Hypothalamus (tissue), 51 donors: ENCODE results near the gene WT1.
"Not testable (repeated sequence)": the region's sequence is repeated elsewhere in the genome, so short reads cannot be mapped to it uniquely, and the experiment has no call there.

Experiments
- DNase-seq, 51 donors: peaks; one replicate each; lab custom pipeline; 2025; lab: John Stamatoyannopoulos, UW

The WT1 gene

DNA sequence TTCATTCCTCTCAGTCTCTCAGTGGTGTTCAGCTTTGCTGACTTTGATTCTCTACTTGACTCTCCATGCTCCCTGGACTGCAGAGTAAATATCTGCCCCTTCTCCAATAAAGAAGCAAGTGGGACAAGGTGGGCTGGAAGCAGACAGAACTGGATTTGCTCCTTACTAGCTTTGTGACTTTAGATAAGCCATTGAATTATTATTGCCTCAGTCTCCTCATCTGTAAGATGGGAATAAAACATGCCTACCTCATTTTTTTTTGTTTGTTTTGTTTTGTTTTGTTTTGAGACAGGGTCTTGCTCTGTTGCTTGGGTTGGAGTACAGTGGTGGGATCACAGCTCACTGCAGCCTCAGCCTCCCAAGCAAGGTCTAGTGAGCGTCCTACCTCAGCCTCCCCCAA, 44.6 kb downstream of the WT1 start:
- DNase-seq = no peak

DNA sequence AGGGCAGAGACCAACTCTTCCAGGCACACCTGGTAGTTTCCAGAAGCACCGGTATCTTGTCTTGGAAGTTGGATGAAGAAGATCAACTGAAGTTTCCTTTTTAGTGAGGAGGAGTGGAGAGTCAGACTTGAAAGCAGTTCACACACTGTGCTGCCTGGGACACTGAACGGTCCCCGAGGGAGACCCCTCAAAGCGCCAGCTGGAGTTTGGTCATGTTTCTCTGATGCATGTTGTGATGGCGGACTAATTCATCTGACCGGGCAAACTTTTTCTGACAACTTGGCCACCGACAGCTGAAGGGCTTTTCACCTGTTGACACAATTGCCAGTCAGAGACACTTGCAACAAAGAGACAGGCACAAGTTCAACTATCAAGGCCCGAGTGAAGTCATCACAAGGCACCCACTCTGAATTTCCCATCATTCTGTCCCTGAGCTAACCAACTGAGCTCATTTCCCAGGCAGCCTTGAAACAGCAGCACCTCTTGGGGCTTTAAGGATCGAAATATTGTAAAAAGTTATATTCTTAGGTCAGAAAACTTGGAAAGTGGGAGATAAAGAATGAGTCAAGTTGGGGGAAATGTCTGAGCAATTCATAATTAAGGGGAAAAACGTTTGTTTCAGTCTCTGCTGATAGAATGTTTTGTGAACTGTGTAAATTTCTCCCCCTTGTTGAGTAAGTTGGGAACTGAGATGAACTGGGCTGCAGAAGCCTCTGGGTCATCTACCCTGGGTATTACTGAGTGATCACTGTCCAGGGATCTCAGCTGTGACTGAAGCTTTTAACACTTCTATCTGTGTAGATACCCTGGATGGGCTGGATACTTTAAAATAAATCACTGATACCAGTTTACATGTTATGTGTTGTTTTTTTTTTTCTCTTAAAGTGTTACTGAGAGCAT, 46.2 kb downstream of the WT1 start:
- no peak for DNase-seq

DNA sequence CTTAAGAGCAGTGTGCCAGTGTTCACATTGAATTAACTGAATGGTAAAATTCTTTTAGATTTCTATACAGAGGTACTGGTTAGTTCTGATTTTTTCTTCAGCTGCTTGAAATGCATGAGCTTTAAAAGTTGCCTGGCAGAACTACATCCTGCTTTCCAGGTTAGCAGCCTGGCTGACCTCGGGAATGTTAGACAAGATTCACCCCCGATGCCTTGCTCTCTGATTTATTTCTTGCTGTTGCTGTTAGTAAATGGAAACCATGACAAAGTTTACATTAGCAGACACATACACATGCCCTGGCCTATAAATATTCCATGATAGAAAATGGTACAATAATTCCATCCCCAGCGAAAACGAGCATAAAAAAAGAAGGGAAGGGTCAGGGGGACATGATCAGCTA, 47.0 kb downstream of the WT1 start:
- DNase-seq = no peak

DNA sequence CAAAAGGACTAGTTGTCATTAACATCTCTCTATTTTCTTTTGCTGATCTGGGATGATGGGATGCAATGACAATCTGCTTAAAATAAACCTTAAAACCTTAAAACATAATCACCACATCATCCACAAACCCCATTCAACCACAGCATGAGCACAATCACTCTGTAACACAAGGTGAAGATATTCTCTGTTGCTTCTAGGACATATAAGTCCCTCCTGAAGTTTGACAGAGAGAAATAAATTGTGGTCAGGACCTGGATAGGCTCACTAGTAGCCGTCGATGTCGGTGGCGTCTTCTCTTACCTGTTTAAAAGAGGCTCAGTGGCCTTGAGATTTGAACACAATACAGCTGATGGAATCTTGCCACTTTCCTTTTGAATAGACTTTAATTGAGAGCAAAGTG, 47.9 kb downstream of the WT1 start:
- DNase-seq = no peak

DNA sequence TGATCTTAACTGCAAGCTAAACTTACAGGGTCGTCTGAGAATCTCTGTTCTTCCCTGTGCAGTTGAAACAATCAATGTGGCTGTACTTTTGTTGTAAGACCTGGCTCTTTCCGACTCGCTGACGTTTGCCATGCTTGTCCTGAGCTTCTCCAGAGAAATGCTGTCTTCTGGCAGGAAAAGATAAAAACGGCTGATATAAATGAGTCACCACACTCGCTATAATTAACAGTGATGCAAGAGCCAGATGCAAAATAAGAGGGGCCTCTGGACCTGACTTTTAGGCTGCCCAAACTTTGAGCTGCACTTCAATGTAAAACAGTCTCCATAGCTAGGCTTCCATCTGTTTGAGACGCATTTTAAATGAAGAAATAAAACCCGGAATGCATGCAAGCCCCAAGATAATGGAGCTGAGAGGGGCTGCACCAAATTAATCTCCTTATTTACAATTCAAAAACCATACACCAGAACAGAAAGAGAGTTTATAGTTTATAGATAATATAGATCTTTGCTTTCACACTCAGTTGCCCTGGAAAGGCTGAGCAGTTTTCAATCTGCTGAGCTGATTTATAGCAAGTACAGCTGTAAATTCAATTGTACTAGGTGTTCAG, 48.5 kb downstream of the WT1 start:
- no peak for DNase-seq

DNA sequence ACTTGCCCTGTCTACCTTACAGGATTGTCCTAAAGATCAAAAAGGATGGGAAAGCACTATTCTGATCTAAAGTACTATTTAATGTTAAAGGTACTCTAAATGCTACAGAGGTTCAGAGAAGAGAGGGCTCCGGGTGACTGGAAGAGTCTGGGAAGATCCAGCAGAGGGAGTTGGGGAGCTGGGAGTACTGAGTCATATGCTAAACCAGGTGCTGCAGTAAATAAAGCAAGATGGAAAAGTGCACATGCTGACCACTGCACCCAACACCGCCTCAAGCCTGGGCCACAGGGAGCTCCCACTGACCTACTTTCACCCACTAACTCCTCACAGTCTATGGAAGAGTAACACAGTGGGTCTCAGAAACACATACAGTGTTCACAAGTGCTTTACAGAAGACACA, 49.3 kb downstream of the WT1 start:
- no peak for DNase-seq

DNA sequence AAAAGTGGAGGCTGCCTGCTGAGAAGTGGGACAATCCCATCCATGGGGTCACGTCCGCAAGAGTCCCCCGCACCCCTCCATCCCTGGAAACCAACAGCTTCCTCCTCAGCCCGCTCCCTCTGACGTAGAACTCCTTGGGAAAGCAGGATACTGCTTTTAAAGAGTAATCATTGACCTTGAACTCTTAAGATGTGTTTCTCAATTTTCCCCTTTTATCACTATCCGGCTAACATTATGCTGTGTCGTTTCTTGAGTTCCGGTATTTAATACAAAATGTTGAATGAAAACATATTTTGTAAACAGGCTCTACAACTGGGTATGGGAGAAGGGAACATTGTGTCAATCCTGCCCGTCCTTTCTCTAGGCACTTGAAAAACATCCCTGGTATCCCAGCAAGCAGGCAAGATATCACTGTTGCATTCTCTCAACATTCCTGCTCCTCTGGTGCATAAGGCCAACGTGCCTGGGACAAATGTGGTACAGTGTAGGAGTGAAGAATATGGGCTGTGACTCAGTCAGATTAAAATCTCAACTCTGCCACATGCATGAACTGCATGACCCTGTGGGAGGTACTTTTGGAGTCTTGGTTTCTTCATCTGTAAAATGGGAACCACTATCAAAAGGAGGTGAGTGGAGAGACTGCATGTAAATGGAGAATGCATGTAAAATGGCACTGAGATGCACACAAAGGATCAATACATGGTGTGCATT, 52.8 kb downstream of the WT1 start:
- no peak for DNase-seq

DNA sequence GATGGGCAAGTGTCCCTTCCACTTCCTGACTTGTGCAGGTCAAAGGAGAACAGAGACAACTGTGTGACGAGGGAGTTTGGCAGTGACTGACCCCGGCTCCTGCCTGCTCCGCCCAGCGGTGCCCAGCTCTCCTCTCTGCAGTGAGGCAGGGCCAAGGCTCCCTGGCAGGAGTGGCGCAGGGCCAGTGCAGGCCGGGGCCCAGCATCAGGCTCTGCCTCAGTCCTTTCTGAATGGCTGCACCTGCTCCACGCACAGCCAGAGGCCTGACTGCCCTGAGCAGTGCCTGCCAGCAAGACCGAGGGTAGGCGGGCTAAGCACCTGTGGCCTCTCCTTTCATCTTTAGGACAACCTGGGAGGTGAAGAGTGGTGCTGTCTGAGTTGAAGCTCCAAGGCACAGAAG, 54.2 kb downstream of the WT1 start:
- no peak for DNase-seq

DNA sequence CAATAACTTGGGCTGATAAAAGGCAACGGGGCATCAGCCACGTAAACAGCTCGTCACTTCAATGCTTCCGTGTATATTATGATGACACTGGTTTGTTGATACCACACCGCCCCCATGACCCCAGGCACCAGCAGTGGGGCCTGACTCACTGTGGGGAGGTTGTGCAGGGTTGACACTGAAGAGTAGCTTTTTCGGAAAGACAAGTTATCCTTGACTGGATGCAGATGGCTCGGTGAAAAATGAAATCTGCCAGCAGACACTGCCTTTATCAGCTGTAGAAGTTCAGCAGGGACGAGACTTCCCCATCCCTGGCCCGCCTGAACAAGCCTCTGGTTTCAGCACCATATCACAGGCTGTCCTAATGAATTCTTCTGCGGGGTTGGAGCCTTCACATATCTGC, 55.6 kb downstream of the WT1 start:
- no peak for DNase-seq

DNA sequence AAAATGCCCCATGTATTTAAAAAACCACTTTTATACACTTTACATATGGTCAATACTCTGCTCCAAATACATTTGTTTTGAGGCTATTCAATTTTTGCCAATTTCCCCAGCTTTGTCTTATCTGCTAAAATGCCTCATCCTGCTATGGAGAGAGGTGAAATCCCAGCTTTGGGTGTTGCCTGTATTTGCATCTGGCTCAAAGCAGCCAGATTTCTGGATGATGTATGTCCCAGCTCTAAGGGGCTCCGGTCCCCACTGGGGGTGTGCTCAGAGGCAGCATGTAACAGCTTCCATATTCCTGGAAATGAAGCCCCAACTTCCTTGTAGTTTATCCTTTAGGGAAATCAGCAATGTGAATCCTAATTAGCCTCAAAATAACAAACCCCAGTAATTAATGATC, 59.5 kb downstream of the WT1 start:
- DNase-seq = no peak

DNA sequence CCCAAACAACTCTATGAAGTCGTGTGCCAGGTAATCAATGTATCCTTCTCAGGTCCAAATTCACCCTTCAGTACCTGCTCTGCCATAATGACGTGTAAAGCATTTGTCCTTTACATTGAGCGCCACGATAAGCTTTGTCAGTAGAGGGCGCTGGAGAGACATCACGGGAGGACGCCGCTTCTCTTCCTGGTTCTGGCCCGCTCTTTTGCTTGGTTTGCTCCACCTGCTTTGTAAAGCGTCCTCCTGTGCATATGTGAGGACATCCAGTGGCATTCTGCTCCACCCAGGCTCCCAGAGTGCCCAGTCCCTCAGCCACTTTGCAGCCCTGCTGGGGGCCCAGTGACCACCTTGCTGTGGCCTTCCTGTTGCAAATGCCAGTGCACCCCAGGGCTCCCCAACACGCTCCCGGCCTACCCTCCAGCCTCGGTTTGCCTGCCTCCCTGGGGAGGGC, 61.1 kb downstream of the WT1 start:
- DNase-seq = peak in 1 of 51 donors; percentile 2

DNA sequence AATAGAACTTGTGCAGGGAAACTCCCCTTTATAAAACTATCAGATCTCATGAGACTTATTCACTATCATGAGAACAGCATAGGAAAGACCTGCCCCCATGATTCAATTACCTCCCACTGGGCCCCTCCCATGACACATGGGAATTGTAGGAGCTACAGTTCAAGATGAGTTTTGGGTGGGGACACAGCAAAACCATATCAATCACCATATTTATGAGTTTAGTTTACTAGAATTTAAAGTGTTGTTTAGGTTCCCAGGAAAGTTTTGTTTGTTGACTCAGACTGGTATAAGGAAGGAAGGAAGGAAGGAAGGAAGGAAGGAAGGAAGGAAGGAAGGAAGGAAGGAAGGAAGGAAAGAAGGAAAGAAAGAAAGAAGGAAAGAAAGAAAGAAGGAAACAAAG, 65.4 kb downstream of the WT1 start:
- not testable (repeated sequence) for DNase-seq

DNA sequence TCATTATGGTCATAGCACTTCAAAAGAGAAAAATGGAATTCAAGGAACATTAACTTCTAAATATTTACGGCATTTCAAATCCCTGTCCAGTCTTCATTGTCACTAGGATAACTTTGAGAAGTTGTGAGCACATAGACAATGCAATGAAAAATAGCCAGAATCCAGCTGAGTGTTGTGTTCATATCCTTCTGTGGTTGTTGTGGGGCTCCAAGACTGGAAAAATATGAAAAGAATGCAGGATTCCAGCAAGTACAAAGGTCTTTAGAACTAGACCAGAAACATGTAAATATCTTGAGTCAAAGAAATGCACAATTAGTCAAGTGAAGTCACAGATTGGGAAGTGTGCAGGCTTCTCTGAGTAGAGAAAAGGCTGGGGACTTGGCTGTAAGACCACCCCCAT, 68.7 kb downstream of the WT1 start:
- DNase-seq = no peak

DNA sequence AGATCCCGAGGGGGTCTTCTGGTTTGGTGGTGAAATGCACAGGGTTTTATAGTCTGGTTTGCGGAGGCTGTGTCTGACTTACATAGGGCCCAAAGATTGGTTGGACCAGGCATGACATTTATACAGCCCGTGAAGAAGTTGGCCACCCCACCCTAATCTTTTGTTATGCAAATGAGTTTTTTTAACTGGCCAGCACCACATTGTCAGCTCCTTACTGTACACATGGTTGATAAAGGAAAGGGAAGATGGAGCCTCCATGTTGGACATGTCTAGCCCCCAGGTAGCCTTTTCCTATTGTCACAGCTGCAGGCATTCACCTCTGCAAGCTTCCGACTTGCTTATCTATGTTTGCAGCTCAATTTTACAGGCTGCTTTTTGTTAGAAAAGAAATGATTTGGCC, 70.1 kb downstream of the WT1 start:
- DNase-seq = no peak

DNA sequence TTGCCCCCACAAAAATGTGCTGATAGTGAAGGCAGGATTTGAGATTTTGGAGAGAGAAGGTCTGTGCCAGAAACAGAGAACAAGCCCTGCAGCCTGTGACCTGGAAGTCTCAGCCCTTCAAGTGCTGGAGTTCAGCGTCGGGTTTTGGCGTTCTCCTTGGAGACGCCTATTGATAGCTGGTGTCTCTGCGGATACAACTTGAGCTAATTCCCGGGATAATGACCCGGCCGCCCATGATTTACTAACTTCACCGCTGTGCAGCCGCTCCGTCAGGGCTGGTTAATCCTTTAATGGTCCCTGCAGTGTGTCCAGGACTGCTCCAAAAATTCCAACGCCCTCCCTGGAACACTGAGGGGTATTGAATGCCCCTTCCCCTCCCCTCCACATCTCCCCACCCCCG, 76.6 kb downstream of the WT1 start:
- DNase-seq = peak in 3 of 51 donors; percentile 1 to 38 (median 2)

DNA sequence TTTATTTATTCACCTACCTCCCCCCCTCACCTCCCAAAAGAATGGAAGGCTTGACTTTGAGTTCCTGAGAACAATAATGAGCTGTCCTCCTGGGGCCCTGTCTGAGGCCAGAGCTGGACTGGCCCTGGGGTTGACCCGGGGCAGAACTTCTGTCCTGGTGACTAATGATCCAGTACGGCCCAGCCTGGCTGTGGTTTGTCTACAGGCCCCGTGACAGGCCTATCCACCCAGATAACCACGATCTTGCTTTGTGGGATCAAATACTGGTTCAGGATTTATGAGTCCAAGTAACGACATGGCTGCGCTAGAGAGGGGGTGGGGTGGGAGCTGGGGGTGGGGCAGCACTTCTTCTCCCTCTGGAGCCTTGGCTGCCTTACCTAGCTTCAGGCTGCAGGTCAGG, 81.5 kb downstream of the WT1 start:
- DNase-seq = no peak

DNA sequence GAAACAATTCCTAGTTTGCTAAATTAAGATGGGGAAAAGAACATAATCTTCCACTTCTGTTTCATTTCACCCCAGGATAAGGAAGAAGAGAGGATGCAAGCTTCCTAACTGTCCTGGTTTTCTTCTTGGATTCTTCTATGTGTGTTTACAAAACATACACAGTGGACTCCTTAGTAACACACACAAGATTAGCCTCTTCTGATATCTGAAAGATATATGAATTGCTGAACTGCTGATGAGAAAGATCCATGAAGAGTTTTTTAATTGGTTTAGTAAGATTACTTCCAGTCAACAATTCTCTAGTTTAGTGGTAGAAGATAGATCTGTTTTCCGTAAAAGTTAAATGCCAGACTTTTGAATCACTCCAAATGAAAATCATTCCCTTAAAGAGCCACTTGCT, 86.8 kb downstream of the WT1 start:
- no peak for DNase-seq

DNA sequence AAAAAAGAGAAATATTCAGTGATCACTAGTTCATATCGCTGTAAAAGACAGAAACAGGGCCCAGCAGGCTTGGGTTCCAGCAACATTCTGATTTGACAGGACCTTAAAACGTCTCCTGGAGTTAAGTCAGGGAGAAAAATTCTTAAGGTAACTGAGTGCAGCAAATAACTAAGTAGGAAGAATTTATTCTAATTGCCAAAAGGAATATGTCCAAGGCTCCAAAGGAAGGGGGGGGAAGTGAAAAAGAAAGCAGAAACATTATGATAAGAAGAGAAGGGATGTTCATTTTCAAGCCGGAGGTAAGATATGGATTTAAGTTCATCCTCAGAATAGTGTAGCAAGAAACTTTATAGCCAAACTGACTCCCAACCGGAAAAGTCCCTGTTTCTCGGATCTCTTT, 90.4 kb downstream of the WT1 start:
- DNase-seq = no peak

DNA sequence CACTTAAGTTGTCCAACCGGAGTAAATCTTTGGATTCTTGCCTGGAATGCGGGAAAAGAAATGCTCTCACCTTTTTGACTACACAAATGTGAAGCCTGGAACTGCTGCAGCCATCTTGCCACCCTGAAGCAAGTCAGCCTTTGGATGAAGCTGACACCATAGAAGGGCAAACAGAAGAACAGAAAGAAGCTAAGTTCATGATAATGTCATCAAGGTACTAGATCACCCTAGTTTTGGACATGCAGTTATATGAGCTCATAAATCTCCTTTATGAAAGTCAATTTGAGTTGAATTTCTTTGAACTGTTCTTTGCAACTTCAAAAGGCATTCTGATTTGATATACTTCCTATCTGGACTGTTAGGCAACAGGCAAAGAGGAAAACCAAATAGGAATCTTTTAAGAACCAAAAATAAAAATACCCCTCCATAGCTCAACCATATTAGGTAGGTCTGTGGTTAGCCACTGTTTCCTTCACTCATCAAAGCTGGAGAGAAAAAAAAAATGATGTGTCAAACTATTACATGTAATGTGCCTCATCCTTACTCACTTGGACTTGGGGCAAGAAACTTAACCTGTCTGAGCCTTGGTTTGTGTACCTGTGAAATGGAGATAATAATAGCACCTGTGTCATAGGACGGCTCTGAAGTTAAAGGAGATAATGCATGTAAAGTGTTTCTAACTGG, 91.9 kb downstream of the WT1 start:
- DNase-seq = no peak

DNA sequence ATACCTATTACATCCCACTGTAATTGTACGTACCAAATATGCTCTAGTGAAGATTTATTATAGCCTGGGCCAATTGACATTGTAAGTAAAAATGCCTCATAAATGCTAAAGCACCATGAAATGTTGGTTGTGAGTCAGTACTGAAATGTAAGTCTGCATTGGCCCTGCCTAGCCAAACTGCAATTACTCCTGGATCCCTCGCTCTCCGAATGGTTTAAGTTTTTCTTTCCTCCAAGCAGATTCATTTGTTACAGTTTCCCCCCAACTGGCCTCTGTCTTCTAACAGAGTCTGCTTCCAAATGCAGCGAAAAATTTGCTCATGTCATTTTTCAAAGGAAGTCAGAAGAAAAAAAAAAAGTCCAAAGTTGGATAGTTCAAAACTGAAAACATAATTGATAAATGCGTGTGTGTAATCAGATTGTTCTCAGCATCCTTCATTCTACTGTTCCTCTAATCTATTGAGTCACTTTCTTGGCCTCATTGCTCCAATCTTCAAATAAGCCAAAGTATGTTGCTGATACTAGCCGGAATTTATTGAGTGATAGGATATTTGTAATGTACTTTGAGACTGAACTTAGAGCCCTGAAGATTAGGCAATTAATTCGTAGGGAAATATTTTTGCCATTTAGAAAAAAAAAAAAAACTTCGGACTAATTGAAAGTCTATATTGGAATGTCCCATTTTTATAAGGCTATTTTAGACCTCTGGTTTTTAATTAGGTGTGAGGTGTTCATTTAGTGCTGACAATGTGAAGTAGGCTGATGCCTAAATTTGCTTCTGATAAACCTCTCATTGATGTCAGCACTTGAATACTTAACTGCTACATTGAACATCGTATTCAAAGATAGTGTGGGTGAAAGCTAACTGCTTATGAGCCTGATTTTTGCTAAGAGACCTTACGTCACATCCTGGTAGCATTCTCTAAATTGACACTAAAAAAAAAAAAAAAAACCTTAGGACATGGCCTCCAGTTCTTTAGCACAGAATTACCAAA, 93.4 kb downstream of the WT1 start:
- DNase-seq = no peak
